ENCODE data around the gene STXBP6.
"Not testable (repeated sequence)": the region's sequence is repeated elsewhere in the genome, so short reads cannot be mapped to it uniquely, and the experiment has no call there.

Gene STXBP6

GRCh38 chr14:24773564-24773963 lies 276.4 kb downstream of the STXBP6 start:
- not testable (repeated sequence) for DNase-seq (ENCODE audit: low read depth in 2 of 2, low spot score in 1 of 2)

DNA sequence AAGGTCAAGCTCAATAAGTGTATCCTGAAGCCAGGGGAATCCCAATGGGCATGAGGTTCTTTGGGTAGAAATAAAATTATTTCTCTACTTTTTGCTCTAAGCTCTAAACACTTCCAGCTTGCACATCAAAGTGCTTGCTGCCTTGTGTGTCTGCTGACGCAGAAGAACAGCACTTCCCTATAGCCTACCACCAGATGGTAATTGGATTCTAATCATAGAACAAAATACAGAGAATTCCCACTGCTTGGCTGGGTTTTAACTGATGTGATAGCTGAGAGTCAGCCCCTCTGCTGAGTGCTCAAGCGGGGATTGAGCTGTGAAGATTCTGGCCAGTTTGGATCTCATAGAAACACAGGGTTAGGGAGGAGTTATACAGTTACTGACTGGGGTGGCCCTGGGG lies 283.5 kb downstream of the STXBP6 start:
- DNase-seq (ENCODE audit: low read depth in 2 of 2, low spot score in 1 of 2): no peak

- DNase-seq (ENCODE audit: low read depth in 2 of 2, low spot score in 1 of 2): no peak
Observed at GRCh38 chr14:24761141-24761540, 288.8 kb downstream of the STXBP6 start.
